Fibroblast of upper back skin (primary cell): ENCODE measurements around the gene GJE1.
"Not testable (repeated sequence)": the region's sequence is repeated elsewhere in the genome, so short reads cannot be mapped to it uniquely, and the experiment has no call there.

Source experiments
- DNase-seq: peaks from one replicate; pipeline ENCODE4 v3.0.0-alpha.2; 2013

GJE1 gene, protein sequence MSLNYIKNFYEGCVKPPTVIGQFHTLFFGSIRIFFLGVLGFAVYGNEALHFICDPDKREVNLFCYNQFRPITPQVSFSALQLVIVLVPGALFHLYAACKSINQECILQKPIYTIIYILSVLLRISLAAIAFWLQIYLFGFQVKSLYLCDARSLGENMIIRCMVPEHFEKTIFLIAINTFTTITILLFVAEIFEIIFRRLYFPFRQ

DNA sequence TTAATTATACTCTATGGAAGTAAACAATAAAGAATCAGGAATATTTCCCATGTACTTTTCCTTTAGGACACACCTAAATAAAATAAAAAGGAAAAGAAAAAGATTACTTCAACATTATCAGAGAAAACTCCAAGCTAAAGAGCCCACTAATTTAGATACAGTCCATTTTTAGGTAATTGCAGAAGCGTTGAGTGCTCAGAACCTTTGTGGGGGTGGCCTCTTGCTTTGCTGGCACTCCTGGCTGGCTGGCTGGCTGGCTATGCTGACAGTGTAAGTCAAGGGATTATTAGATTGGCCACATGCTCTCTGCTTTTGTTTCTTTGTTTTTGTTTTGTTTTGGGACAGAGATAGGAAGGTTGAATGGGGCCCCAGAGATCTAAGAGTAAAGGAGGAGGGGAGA lies at the start of gene GJE1:
Gene GJE1, plus strand, starts transcription at position 301 of the 400 bp plus-strand sequence. CDS start 234 bp downstream, outside the sequence.
- DNase-seq, result no peak

GRCh38 chr6:142087950-142088857 lies 44.5 kb upstream of the GJE1 start:
- no peak for DNase-seq

DNA sequence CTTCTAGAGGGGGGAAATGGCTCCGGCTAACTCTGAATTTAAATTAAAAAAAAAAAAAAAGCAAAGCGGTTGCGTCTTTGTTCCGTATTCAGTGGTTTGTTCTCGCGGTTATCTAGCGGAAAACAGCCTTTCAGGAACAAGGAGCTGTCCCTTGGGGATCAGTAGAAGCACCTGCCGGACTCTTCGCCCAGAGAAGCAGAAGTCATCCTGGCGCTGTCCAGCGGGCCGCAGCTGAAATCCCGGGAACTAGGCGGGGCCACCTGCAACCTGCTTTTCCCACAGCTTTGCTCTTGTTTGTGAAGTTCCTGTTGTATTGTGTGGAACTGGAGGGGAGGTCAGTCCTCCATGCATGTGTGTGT lies 43.9 kb upstream of the GJE1 start:
- DNase-seq, result peak; percentile 52

- not testable (repeated sequence) for DNase-seq
Observed at GRCh38 chr6:142104820-142105219, 27.9 kb upstream of the GJE1 start.

- DNase-seq, result not testable (repeated sequence)
Observed at GRCh38 chr6:142110820-142111219, 21.9 kb upstream of the GJE1 start.

- DNase-seq, result peak; percentile 75
Observed at GRCh38 chr6:142112451-142113061, 20.2 kb upstream of the GJE1 start.

- DNase-seq, result no peak
Observed at GRCh38 chr6:142117366-142117765, 15.4 kb upstream of the GJE1 start.

- DNase-seq, result no peak
Observed at GRCh38 chr6:142118328-142118727, 14.4 kb upstream of the GJE1 start.

DNA sequence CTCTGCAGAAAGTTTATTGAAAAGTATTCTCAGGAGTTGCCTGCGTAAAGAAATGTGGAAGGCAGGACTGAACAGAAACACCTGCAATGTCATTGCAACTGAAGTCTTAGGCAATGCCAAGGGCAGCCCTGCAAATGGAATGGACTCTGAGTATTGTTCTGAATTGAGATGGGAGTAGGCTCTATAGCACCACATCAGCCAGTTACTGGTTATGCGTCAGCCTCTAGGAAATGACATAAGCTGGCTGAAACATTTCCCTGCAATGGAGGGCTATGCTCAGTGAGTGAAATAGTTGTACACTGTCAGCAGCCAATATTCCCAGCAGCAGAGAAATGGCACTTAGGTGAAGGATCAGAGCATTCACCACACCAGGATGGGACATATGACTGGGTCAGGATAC lies 13.8 kb upstream of the GJE1 start:
- DNase-seq, result peak; percentile 2

- DNase-seq, result no peak
Observed at GRCh38 chr6:142121342-142121741, 11.4 kb upstream of the GJE1 start.

- DNase-seq, result no peak
Observed at GRCh38 chr6:142130814-142131213, 1.9 kb upstream of the GJE1 start.

- no peak for DNase-seq
Observed at GRCh38 chr6:142138876-142139275, 6.2 kb downstream of the GJE1 start.

- not testable (repeated sequence) for DNase-seq
Observed at GRCh38 chr6:142141531-142141930, 8.8 kb downstream of the GJE1 start.

DNA sequence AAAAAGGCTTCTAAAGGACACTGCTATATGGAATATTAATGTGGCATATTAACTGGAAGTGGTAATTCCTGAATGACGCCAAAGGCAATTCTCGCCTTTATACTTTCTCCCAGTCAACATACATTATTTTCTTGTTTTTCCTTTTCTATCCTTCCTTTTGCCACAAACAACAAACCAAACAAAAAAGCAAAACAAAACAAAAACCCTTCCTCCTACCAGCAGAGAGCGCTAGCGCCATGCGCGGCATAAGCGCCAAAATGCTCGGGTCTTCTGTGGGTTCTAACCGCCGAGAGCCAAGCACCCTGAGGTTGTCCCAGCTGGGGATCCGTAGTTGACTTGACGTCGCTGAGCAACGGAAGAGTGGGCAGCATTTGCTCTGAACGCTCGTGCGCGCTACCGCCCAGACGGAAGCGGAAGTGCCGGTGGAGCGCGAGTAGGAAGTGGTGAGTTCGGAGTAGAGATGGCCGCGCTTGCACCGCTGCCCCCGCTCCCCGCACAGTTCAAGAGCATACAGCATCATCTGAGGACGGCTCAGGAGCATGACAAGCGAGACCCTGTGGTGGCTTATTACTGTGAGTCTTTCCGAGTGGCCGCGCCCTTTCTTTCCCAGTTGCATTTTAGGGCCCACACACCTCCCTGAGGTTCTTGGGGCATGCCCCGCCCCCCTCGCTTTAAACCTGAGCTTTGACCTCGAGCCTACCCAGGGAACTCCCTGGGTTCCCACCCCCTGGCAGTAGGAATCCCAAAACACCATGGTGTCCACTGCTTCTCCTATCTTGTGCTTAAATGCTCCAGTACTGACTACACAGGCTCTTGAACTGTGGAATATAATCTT lies 14.3 kb downstream of the GJE1 start, which contains the start of the genes NMBR and VTA1:
Gene NMBR, minus strand, starts transcription at position 295 of the 835 bp plus-strand sequence. CDS start 58,464 bp downstream, outside the sequence.
Gene VTA1, plus strand, starts transcription at position 436 of the 835 bp plus-strand sequence. Its CDS starts 25 bp downstream, at position 461.
- DNase-seq, result peak; percentile 99

DNA sequence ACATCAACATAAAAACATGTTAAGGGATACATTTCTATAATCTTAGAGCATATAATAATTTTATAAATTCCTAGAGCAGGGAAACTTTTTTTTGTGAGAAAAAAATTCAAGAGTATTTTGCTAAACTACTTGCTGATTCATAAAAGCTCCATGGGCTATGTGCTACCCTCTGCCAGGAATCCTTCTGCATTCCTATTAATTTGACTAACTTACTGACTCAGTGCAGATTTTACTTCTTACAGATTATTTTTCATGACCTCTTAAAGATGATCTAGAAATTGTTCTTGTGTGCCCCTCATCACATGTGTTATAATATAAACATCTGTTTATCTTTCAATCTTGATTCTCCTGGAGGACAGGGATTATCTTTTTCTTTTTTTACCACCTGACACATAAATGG lies 20.0 kb downstream of the GJE1 start:
- DNase-seq, result peak; percentile 78

DNA sequence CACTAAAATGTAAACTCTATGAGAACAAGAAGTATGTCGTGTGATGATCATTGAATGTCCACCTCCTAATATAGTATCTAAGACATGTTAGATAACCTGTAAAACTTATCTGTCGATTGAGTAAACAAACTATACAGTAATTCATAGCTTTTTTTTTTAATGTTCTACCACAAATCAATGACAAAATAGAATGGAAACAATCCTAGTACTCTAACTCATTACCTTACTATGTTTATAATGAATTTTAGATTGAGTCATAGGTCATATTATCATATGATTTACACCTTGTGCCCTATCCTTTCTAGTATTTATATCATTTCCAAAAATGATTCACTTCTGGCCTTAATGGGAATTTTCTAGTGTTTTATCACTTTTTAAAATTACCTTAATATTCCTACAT lies 20.5 kb downstream of the GJE1 start:
- no peak for DNase-seq

- no peak for DNase-seq
Observed at GRCh38 chr6:142154336-142154735, 21.6 kb downstream of the GJE1 start.

DNA sequence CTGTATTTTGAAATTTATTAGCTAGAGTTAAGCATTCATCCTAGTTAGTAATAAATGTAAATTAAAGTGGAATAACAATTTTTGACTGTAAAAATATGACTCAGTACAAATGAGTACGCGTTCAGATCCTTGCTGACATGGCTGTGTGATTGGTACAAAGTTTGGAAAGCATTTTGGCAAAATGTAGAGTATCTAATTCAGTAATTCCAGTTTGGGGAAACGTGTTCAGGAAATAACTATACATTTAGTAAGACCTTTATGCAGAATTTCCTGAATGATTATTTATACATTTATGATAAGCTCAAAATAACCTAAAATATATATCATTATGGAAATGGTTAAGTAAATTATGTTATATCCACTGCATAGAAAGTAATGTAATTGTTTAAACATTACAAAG lies 22.4 kb downstream of the GJE1 start:
- DNase-seq, result no peak

- DNase-seq, result peak; percentile 40
Observed at GRCh38 chr6:142155895-142156757, 23.4 kb downstream of the GJE1 start.

GRCh38 chr6:142156758-142157068 lies 24.0 kb downstream of the GJE1 start:
- not testable (repeated sequence) for DNase-seq

DNA sequence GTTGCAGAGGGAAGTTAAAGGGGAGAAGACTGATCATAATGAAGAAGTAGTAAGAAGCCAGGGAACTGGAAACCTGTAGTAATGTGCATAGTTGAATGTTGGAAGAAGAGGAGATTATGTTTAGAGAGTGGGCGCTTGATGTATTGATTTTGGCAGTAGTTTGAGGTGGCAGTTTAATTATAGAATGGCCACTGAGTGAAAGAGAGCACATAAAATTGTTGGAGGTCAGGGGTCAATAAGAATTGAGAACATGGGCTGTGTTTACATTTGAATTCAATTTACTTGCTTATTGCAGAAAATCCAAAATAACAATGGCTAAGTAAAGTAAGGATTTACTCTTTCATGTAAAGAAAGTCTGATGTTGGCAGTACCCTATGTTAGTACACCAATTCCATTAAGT lies 30.1 kb downstream of the GJE1 start:
- DNase-seq, result no peak

DNA sequence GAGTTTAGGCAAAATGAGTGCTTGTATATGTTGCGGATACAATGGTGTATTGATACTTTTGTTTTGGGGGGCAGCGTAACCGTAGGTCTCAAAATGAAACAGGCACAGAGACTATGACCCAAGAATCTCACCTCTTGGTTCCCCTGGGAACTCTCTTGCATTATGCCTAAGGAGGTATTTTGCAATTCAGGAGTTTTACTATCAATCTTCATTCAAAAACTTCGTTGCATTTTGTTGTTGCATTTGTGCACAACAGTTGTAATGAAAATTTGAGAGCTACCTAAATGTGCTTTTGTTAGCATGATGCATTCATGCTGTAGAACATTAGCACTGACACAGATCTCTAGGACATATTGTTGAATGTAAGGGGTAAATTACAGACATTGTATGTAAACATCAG lies 32.5 kb downstream of the GJE1 start:
- DNase-seq, result no peak
